Cardiac fibroblast (primary cell): Measurements from ENCODE around the gene OLIG1.

Source experiments
- DNase-seq, 2 donors: peaks; one replicate each; pipeline versions ENCODE4 v3.0.0 to v3.0.0-alpha.2; 2010; ENCODE audit warnings: low read depth in 2 of 2
- H3K4me3 ChIP-seq, 2 donors: replicated peaks in 1 of 2; 1 replicate in 1 of 2; 2 replicates in 1 of 2; pipeline ENCODE4 v1.5.1; 2011; ENCODE audit warnings: low read depth in 2 of 2, low read length in 2 of 2, mild to moderate bottlenecking in 2 of 2, moderate library complexity in 1 of 2
- CTCF ChIP-seq: IDR thresholded peaks from one replicate; pipeline ENCODE4 v1.5.1; 2011; ENCODE audit warnings: low read depth, mild to moderate bottlenecking, low read length, inconsistent platforms

OLIG1 gene

DNA sequence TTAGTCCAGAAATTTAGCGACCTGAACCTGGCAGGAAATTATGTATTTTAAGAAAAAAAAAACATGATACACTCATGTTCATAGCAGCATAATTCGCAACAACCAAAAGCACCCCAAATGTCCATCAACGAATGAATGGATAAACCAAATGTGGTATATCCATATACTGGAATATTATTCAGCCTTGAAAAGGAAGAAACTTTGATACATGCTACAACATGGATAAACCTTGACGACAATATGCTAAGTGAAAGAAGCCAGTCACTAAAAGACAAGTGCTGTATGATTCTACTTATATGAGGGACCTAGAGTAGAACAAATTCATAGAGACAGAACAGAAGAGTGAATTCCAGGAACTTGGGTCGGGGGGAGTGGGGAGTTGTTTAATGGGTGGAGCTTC lies 698 bp upstream of the OLIG1 start:
- TF ChIP-seq CTCF, result no peak
- no peak overlapping the region for H3K4me3 ChIP-seq
- DNase-seq, result no peak

GRCh38 chr21:33069645-33069993 lies 322 bp upstream of the OLIG1 start:
- no peak for DNase-seq

GRCh38 chr21:33070744-33070997 lies 730 bp downstream of the OLIG1 start:
- no peak for TF ChIP-seq CTCF
- no peak for DNase-seq
- H3K4me3 ChIP-seq, result no peak overlapping the region

More at GRCh38 chr21:33069645-33069993, 322 bp upstream of the OLIG1 start:
- TF ChIP-seq CTCF, result no peak
- no peak overlapping the region for H3K4me3 ChIP-seq

DNA sequence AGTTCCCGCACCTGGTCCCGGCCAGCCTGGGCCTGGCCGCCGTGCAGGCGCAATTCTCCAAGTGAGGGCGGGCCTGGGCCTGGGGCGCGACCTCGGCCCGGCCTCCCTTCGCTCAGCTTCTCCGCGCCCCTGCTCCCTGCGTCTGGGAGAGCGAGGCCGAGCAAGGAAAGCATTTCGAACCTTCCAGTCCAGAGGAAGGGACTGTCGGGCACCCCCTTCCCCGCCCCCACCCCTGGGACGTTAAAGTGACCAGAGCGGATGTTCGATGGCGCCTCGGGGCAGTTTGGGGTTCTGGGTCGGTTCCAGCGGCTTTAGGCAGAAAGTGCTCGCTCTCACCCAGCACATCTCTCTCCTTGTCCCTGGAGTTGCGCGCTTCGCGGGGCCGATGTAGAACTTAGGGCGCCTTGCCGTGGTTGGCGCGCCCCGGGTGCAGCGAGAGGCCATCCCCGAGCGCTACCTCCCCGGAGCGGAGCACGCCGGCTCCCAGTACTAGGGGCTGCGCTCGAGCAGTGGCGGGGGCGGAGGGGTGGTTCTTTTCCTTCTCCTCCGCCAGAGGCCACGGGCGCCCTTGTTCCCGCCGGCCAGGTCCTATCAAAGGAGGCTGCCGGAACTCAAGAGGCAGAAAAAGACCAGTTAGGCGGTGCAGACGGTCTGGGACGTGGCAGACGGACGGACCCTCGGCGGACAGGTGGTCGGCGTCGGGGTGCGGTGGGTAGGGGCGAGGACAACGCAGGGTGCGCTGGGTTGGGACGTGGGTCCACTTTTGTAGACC lies 1.2 kb downstream of the OLIG1 start:
- TF ChIP-seq CTCF, result no peak
- DNase-seq, result peak in 1 of 2 donors; percentile 23
- H3K4me3 ChIP-seq, result no peak overlapping the region

DNA sequence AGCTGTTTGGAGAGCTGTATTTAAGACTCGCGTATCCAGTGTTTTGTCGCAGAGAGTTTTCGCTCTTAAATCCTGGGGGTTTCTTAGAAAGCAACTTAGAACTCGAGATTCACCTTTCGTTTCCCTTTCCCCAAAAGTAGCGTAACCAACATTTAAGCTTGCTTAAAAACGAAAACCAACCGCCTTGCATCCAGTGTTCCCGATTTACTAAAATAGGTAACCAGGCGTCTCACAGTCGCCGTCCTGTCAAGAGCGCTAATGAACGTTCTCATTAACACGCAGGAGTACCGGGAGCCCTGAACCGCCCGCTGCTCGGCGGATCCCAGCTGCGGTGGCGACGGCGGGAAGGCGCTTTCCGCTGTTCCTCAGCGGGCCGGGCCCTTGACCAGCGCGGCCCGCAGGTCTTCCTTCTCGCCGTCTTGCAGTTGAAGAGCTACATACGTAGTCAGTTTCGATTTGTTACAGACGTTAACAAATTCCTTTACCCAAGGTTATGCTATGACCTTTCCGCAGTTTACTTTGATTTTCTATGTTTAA lies 1.9 kb downstream of the OLIG1 start:
- H3K4me3 ChIP-seq, result peak overlapping the region in 1 of 2 donors; percentile 8
- no peak for TF ChIP-seq CTCF
- DNase-seq, result peak in 1 of 2 donors; percentile 34

DNA sequence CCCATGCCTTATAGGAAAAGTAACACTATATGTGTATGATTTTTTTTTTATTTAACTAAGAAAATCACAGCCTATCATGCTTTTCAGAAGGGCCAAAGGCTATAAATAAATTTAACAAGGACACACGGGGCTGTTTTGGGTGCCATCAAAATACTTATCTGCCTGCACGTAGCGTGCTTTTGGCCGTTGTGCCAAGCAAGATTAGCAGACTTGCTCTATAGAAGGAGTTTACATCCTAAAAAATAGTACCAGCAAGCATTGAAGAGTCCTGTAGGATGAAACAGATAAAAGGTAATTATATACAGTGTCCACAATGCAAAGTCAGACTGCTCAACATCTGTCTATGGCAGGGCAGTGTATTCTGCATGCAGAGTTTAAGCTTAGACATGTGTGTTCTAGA lies 3.7 kb downstream of the OLIG1 start:
- no peak for TF ChIP-seq CTCF
- DNase-seq, result no peak

DNA sequence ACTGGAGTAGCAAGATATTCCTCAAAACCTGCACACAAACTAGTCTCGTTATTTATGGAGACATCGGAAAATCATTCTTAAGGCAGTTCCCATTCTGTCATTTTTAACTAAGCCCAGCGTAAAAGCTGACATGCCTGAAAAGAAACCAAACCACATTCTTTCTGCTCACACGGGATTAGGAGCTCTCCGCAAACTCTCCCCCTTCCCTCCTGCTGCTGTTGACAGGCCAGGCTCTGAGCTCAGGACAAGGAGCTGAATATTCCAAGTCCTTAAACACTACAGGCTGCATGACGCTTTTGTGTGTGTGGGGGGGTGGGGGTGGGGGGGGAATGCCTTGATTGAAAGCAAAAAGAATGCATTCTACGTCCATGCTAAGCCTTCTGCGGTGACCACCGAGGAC lies 5.2 kb downstream of the OLIG1 start:
- no peak for TF ChIP-seq CTCF
- no peak overlapping the region for H3K4me3 ChIP-seq
- DNase-seq, result no peak

More for the DNA sequence above, 3.7 kb downstream of the OLIG1 start:
- no peak overlapping the region for H3K4me3 ChIP-seq
